Measurements from ENCODE around the gene SETD6. TPM values are rescaled to one million over a fixed set of nuclear protein-coding genes. Genes with fewer than 3 reads are reported as not detected.

SETD6 gene
- total and polyA plus RNA-seq, 2 of the 8 experiments (the other 6 are each of a cell fraction or from before 2014, with no cell fraction given) = 25.3 to 40.5 TPM

- Histone ChIP-seq H3K9me3 (ENCODE audit: insufficient read depth in 2 of 2, low read depth in 1 of 2, low read length in 1 of 2) (no peaks in the 10 kb centered on the region), H3K4me2 (ENCODE audit: insufficient read depth in 1 of 2, low read depth in 2 of 2, low read length in 2 of 2) (no peak overlapping the region), H2BK15ac (ENCODE audit: low read length) (no peak overlapping the region), H3K9ac (replicated peaks in 1 of 4; ENCODE audit: extremely low read depth in 1 of 4, low read depth in 3 of 4, low read length in 3 of 4) (no peak overlapping the region), H4K20me1 (replicated peaks in 1 of 2; ENCODE audit: control insufficient read depth in 1 of 2, insufficient read depth in 2 of 2, low read length in 2 of 2) (peaks cover 1 to 2% of the 10 kb centered on the region in 2 experiments), H2BK12ac (ENCODE audit: low read depth, low read length) (no peak overlapping the region), H4K8ac (ENCODE audit: extremely low read depth, insufficient read depth, low read length) (no peak overlapping the region), H4K91ac (replicated peaks; ENCODE audit: insufficient read length, low read length) (no peak overlapping the region), H3K36me3 (ENCODE audit: control insufficient read depth in 2 of 4, insufficient read depth in 4 of 4, low read length in 3 of 4) (peaks cover 14 to 94% (median 59%) of the 10 kb centered on the region in 4 experiments; a peak in 7 of 8 replicates), H2BK20ac (ENCODE audit: low read length) (no peak overlapping the region), H3K23ac (ENCODE audit: insufficient read length) (no peak overlapping the region), H3K14ac (ENCODE audit: insufficient read length) (no peak overlapping the region), H3K18ac (ENCODE audit: extremely low read depth, low read length) (no peak overlapping the region), H4K5ac (ENCODE audit: insufficient read length, low read depth, low read length) (no peak overlapping the region), H2AK5ac (ENCODE audit: low read depth, low read length) (no peak overlapping the region), H2AFZ (ENCODE audit: low read length) (no peak overlapping the region), H3K79me1 (ENCODE audit: low read depth, low read length) (no peaks in the 10 kb centered on the region), H2BK120ac (replicated peaks; ENCODE audit: low read depth, low read length) (no peak overlapping the region), H3K4me1 (replicated peaks in 1 of 4; ENCODE audit: control insufficient read depth in 3 of 4, insufficient read depth in 4 of 4, low read length in 3 of 4) (no peaks in the 10 kb centered on the region), H3K4me3 (ENCODE audit: extremely low read depth in 1 of 4, insufficient read depth in 2 of 4, low read depth in 3 of 4, low read length in 4 of 4) (no peak overlapping the region), H2BK5ac (ENCODE audit: low read depth, low read length) (no peak overlapping the region), H3K79me2 (ENCODE audit: control insufficient read depth in 1 of 2, insufficient read depth in 2 of 2, low read length in 2 of 2) (no peaks in the 10 kb centered on the region), H3K27ac (ENCODE audit: low read depth, low read length) (no peak overlapping the region), H3K23me2 (ENCODE audit: low read depth, low read length) (no peaks in the 10 kb centered on the region), H3K56ac (replicated peaks; ENCODE audit: insufficient read length, low read depth, low read length) (no peak overlapping the region), H3K27me3 (replicated peaks in 1 of 4; ENCODE audit: control insufficient read depth in 3 of 4, extremely low read depth in 1 of 4, insufficient read depth in 3 of 4, low read length in 3 of 4) (no peaks in the 10 kb centered on the region), H3K4ac (replicated peaks; ENCODE audit: insufficient read length, low read depth, low read length) (no peak overlapping the region)
- no peak for TF ChIP-seq CTBP2 (IDR thresholded peaks at IDR 0.05; ENCODE audit: borderline replicate concordance, insufficient read depth, insufficient read length, low read length)
- no peak for TF ChIP-seq ZNF274 (IDR thresholded peaks at IDR 0.05; ENCODE audit: borderline replicate concordance, extremely low read depth, low read length)
- no peak for TF ChIP-seq NRF1 (IDR thresholded peaks at IDR 0.05; ENCODE audit: low read depth, low read length)
- no peak for TF ChIP-seq BACH1 (IDR thresholded peaks at IDR 0.05; ENCODE audit: low read length)
- no peak for TF ChIP-seq RNF2 (IDR thresholded peaks at IDR 0.05; ENCODE audit: borderline replicate concordance, low read depth, low read length, missing control alignments, poor library complexity, severe bottlenecking)
- no peak for TF ChIP-seq SP4 (IDR thresholded peaks at IDR 0.05; ENCODE audit: low read length)
- no peak for TF ChIP-seq HDAC6 (IDR thresholded peaks at IDR 0.05; ENCODE audit: low read depth, low read length)
- TF ChIP-seq SUZ12 (IDR thresholded peaks at IDR 0.05; ENCODE audit: low read length) = no peak
- no peak for TF ChIP-seq HDAC2 (IDR thresholded peaks at IDR 0.05; ENCODE audit: borderline replicate concordance in 1 of 2, low read depth in 2 of 2, low read length in 2 of 2)
- no peak for TF ChIP-seq MAX (IDR thresholded peaks at IDR 0.05)
- TF ChIP-seq SIX5 (IDR thresholded peaks at IDR 0.05; ENCODE audit: low read depth, low read length) = no peak
- TF ChIP-seq EZH2 (IDR thresholded peaks at IDR 0.05; ENCODE audit: low read depth, low read length, severe bottlenecking) = no peak
- TF ChIP-seq BRCA1 (IDR thresholded peaks at IDR 0.05; ENCODE audit: low read depth, low read length) = no peak
- DNase-seq (ENCODE audit: low read depth in 1 of 2, low spot score in 2 of 2) = no peak
- 94% methylated on average over 3 of the region's 3 CpGs; no CpG with 5 or more reads in 1 of the 2 experiments for WGBS, 2 experiments (ENCODE audit: extremely low coverage in 1 of 2, insufficient coverage in 1 of 2, insufficient read length in 1 of 2, insufficient replicate concordance in 2 of 2, low coverage in 1 of 2, low lambda C conversion rate in 2 of 2, missing lambda C conversion rate in 1 of 2)
- POLR2A ChIA-PET (ENCODE audit: partially characterized antibody) = interaction anchor here (0.6 to 1.5 kb wide), 3 partner anchors 32 to 370 kb away, joined by 3 to 5 read pairs (median 4); no protein-coding TSS in a partner anchor
- CTCF ChIA-PET (ENCODE audit: partially characterized antibody) = interaction anchor here (0.7 to 0.8 kb wide), 2 partner anchors 30 to 37 kb away, joined by 3 to 4 read pairs; no protein-coding TSS in a partner anchor
- no peak for FAIRE-seq
Observed at GRCh38 chr16:58551496-58551895, 36.2 kb downstream of the SETD6 start.
